Activated CD4-positive, alpha-beta memory T cell treated with anti-CD3 and anti-CD28 coated beads for 36 hours (primary cell): ENCODE results near the gene PDCD4. TPM values are rescaled to one million over a fixed set of nuclear protein-coding genes. Genes with fewer than 3 reads are reported as not detected.

Experiments used
- CTCF ChIA-PET: fragments of 350-600 bp; sonication (Branson Sonifier 250); formaldehyde crosslinking; loops from one replicate; lab custom pipeline; 2021; ENCODE audit warnings: antibody characterized with exemption, inconsistent platforms; lab: Charles Lee
- POLR2A ChIA-PET: fragments of 350-600 bp; sonication (Branson Sonifier 250); formaldehyde crosslinking; loops from one replicate; lab custom pipeline; 2021; ENCODE audit warnings: antibody characterized with exemption; lab: Charles Lee
- DNase-seq: peaks from one replicate; pipeline ENCODE4 v3.0.0-alpha.2; 2020
- H3K27ac Mint-ChIP-seq: one replicate; pipeline ENCODE4 v1.8.0; 2021; ENCODE audit warnings: mixed read lengths
- H3K27me3 Mint-ChIP-seq: one replicate; pipeline ENCODE4 v1.8.0; 2021; ENCODE audit warnings: mixed read lengths
- H3K36me3 Mint-ChIP-seq: one replicate; pipeline ENCODE4 v1.8.0; 2021; ENCODE audit warnings: mixed read lengths
- H3K4me1 Mint-ChIP-seq: one replicate; pipeline ENCODE4 v1.8.0; 2021; ENCODE audit warnings: low read depth, mixed read lengths
- H3K4me3 Mint-ChIP-seq: one replicate; pipeline ENCODE4 v1.8.0; 2021; ENCODE audit warnings: mild to moderate bottlenecking, mixed read lengths
- H3K9me3 Mint-ChIP-seq: one replicate; pipeline ENCODE4 v1.8.0; 2021; ENCODE audit warnings: mixed read lengths
- intact Hi-C: fragments of 100-400 bp; cut with micrococcal nuclease; formaldehyde crosslinking; loops from one replicate; pipeline ENCODE4 v1.15.1; 2023
- total RNA-seq, 2 experiments: library from RNA; stranded (reverse); gene quantifications; one replicate each; pipeline ENCODE4 v1.2.3, GENCODE V29; 2021

Gene PDCD4
- total RNA-seq, 2 experiments from 2014 or later: 123 to 141 TPM

DNA sequence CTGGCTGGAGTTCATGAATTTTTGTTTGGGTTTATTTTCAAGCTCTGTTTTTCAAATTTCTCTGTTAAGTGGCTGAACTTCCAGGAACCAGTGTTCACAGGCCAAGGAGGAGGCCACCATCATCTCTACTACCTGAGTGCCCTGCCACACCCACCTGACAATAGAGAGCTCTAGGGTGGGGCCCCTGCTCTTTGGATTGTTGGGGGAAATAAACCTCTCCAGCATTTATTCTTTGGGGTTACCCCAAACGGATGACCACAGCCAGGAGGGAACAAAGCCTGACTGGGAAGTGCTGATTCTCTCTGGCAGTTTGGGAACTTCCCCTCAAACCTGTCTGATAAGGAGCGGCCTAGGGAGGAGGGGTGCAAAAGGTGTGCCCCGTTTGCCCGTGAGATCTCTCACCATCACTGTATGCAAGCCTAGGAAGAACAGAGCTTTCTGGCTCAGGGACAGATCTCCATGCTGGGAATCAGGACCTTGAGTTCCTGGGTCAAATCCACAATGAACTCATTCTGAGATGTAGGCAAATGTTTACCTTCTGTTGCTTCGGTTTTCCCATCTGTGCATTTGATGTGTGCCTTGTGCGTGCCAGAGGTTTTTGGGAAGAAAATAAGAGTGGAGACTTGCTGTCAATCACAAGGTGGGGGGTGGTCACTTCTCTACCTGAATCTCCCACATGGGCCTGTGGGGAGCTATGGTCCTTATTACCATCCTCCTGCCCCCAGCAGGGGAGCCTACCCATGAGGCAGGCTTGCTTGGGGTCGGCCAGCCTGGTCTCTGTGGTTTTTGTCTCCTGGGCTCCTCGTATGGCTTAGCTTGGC lies 27.7 kb upstream of the PDCD4 start:
- no peaks in the 10 kb centered on the region for H3K27me3 Mint-ChIP-seq
- H3K4me3 Mint-ChIP-seq: no peak overlapping the region
- POLR2A ChIA-PET: interaction anchor here (0.7 to 1.6 kb wide), 3 partner anchors 9 to 27 kb away, joined by 3 to 5 read pairs (median 3); no protein-coding TSS in a partner anchor
- peaks cover 25% of the 10 kb centered on the region for H3K4me1 Mint-ChIP-seq
- CTCF ChIA-PET: interaction anchor here (2.4 kb wide), 1 partner anchor 14 kb away, joined by 9 read pairs; no protein-coding TSS in a partner anchor
- no peak for DNase-seq
- H3K9me3 Mint-ChIP-seq: no peaks in the 10 kb centered on the region
- H3K36me3 Mint-ChIP-seq: no peaks in the 10 kb centered on the region
- no peak overlapping the region for H3K27ac Mint-ChIP-seq
- intact Hi-C loops: loop anchor here (2.0 to 5.0 kb wide), 4 partner anchors 21 to 69 kb away; no protein-coding TSS in a partner anchor

DNA sequence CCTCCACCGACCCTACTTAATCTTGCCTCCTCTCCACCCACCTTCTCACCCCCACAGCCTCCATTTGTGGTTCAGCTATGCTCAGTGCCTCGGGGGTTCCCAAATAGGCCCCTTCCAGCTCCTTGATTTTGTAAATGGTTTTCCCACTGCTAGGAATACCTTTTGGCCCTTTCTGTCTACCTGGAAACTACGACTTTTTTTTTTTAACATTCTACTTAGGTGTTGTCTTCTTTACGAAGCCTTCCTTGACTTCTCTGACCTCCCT lies 27.2 kb upstream of the PDCD4 start:
- Mint-ChIP-seq H3K27me3 (no peaks in the 10 kb centered on the region), H3K36me3 (no peaks in the 10 kb centered on the region), H3K27ac (no peak overlapping the region), H3K4me3 (no peak overlapping the region), H3K4me1 (peaks cover 25% of the 10 kb centered on the region), H3K9me3 (no peaks in the 10 kb centered on the region)
- intact Hi-C loops: loop anchor here (5.0 kb wide), 1 partner anchor 42 kb away; no protein-coding TSS in a partner anchor
- POLR2A ChIA-PET: interaction anchor here (0.7 kb wide), 1 partner anchor 27 kb away, joined by 3 read pairs; no protein-coding TSS in a partner anchor
- CTCF ChIA-PET: interaction anchor here (2.4 kb wide), 1 partner anchor 13 kb away, joined by 9 read pairs; no protein-coding TSS in a partner anchor
- no peak for DNase-seq

DNA sequence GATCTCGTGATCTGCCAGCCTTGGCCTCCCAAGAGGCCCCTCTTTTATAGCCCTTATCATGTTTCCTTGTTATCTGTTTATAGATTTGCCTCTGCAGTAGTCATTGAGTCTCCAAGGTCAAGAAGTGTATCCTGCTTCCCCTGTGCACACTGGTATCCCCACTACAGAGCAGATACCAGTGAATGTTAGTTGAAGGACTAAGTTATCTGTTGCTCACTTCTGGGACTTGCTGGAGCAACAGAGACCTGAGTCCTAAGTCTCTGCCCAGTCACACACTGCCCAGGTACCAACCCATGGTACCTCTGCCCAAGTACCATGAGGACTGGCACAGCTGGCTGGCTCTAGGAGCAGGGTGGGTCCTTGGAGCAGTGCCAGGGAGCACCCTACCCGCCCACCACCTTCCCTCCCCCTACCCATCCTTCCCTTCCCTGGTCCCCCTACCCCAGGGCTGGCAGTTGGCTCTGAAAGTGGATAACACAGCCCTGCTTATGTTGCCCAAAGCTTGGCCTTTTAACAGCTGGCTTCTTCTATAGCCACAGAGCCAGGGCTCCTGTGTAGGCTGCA lies 26.5 kb upstream of the PDCD4 start:
- DNase-seq: no peak
- Mint-ChIP-seq H3K36me3 (no peaks in the 10 kb centered on the region), H3K9me3 (no peaks in the 10 kb centered on the region), H3K27ac (no peak overlapping the region), H3K4me3 (no peak overlapping the region), H3K27me3 (no peaks in the 10 kb centered on the region), H3K4me1 (peaks cover 32% of the 10 kb centered on the region)
- ChIA-PET CTCF (interaction anchor here (1.5 to 2.4 kb wide), 2 partner anchors 13 to 49 kb away, joined by 4 to 9 read pairs; no protein-coding TSS in a partner anchor), POLR2A (no interaction called here)
- intact Hi-C loops: no loop called here

DNA sequence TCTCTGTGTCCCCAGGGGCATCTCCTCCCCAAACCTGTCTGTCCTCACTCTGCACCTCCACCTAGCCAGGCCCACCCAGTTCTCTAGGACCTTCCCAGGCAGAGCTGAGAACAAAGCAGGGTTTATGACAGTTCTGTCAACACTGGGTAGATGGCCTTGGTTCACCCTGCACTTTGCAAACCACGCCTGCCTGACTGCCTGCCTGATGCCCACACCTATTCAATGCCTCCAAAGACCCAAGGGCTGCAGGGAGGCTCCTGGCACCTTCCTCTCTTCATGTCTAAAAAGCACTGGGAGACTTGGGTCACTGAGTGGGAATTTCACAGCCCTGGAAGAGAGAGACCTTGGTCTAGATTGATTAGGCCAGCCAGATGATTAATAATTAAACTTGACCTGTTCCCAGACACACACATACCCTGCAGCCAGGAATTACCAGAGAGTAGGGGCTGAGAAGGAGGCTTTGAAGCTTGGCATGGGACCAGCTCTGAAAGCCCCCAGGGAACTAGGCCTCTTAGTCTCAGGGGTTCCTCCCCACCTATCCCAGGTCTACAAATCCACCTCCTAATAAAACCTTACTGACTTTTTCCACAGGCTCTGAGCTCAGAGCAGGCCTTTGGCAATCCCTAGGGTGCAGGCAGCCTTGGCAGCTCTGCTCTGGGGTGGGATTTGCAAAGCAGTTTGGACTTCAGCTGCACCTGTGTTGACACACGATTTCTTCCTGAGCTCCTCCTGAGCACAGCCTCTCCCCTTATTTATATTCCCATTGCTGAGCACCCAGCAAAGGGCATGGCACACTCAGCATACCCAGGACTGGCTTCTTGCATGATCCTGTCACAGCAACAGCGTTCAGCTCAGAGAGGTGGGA lies 25.7 kb upstream of the PDCD4 start:
- no peak overlapping the region for H3K4me3 Mint-ChIP-seq
- ChIA-PET POLR2A (no interaction called here), CTCF (interaction anchor here (0.7 to 1.5 kb wide), 2 partner anchors 48 to 75 kb away, joined by 3 to 4 read pairs; no protein-coding TSS in a partner anchor)
- DNase-seq: no peak
- H3K27ac Mint-ChIP-seq: no peak overlapping the region
- intact Hi-C loops: no loop called here
- H3K4me1 Mint-ChIP-seq: peaks cover 38% of the 10 kb centered on the region
- no peaks in the 10 kb centered on the region for H3K9me3 Mint-ChIP-seq
- no peaks in the 10 kb centered on the region for H3K27me3 Mint-ChIP-seq
- no peaks in the 10 kb centered on the region for H3K36me3 Mint-ChIP-seq

DNA sequence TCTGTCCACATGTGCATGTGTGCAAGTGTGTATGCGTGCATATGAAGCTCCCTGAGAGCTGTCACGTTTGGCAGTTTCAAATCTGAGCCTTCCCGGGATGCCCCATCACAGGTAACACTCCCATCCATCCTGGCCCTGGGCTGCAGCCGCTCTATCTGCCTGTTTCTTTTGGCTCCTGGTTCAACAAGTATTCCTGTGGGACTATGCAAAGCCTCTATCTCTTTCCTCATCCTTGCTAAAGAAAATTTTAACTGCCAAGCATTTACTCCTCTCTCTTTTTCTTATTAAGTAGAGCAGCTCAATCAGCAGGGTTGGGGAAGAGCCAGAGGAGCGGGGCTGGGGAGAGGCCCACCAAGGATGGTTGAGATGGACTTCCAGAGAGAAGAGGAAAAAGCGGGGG lies 24.4 kb upstream of the PDCD4 start:
- Mint-ChIP-seq H3K4me1 (peaks cover 40% of the 10 kb centered on the region), H3K27me3 (no peaks in the 10 kb centered on the region), H3K9me3 (no peaks in the 10 kb centered on the region), H3K27ac (no peak overlapping the region), H3K36me3 (no peaks in the 10 kb centered on the region), H3K4me3 (no peak overlapping the region)
- no peak for DNase-seq
- ChIA-PET CTCF (interaction anchor here (1.5 kb wide), 1 partner anchor 10 kb away, joined by 5 read pairs; no protein-coding TSS in a partner anchor), POLR2A (no interaction called here)
- intact Hi-C loops: no loop called here

DNA sequence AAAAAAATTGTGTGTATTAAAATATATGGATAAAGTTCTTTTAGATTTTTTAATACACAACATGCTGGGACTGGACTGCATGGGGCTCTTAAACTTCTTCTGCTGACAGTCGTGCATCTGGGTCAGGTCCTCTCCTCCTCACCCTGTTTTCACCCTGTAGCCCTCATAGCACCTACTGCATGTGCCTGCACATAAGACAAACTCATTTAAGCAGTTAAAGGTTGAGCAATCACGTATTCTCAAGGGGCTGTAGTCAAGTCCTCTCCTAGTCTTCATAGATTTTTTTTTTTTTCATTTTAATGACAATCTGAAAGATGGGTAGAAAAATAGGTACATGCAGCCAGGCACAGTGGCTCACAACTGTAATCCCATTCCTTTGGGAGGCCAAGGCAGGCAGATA lies 23.6 kb upstream of the PDCD4 start:
- CTCF ChIA-PET: interaction anchor here (1.5 kb wide), 1 partner anchor 9 kb away, joined by 5 read pairs; no protein-coding TSS in a partner anchor
- no peak overlapping the region for H3K27ac Mint-ChIP-seq
- POLR2A ChIA-PET: no interaction called here
- intact Hi-C loops: no loop called here
- H3K27me3 Mint-ChIP-seq: no peaks in the 10 kb centered on the region
- DNase-seq: no peak
- H3K9me3 Mint-ChIP-seq: no peaks in the 10 kb centered on the region
- no peak overlapping the region for H3K4me3 Mint-ChIP-seq
- peaks cover 40% of the 10 kb centered on the region for H3K4me1 Mint-ChIP-seq
- H3K36me3 Mint-ChIP-seq: no peaks in the 10 kb centered on the region

DNA sequence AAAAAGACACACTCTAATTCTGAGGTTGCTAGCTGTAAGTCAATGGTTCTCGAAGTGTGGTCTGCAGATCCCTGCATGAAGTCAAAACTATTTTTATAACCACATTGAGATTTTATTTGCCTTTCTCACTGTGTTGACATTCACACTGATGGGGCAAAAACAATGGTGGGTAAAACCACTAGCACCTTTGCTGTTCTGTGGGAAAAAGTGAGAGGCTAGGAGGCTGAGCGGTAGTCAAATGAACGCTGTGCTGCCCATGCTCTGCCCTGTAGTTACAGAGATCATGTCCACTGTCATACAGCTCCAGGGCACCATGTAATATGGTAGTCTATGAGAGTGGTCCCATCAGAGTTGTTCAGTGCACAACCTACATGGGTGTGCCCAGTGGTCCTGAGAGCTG lies 21.6 kb upstream of the PDCD4 start:
- Mint-ChIP-seq H3K36me3 (no peaks in the 10 kb centered on the region), H3K4me1 (peaks cover 50% of the 10 kb centered on the region), H3K4me3 (no peak overlapping the region), H3K27me3 (no peaks in the 10 kb centered on the region), H3K9me3 (peaks cover 2% of the 10 kb centered on the region), H3K27ac (no peak overlapping the region)
- POLR2A ChIA-PET: interaction anchor here (1.0 kb wide), 1 partner anchor 15 kb away, joined by 4 read pairs; no protein-coding TSS in a partner anchor
- intact Hi-C loops: no loop called here
- DNase-seq: no peak
- CTCF ChIA-PET: interaction anchor here (0.7 to 1.7 kb wide), 2 partner anchors 44 to 240 kb away, joined by 3 to 4 read pairs; no protein-coding TSS in a partner anchor

DNA sequence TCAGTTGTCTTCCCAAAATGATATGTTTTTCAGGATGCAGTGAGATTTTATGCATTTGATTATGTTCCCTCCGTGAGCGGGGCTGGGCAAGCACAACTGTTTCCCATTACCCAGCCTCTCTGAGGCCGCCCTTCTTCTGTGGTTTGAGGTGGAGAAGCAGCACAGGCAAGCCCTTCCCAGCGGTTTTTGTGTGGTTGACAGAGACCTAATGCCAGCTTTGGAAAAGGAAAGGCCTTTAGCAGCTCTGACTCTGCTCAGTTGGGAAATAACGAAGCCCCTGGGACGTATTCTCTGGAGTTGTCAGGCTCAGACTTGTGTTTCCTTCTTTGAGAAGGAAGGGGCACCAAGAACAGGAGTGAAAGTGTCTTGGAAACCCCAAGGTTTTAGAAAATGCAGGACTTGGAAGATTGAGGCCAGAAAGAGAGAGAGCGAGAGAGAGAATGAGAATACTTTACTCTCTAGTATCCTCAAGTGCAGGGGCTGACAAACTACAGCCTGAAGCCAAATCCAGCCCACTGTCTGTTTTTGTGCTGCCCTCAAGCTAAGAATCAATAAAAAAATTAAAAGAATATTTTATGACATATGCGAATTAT lies 20.6 kb upstream of the PDCD4 start:
- intact Hi-C loops: no loop called here
- POLR2A ChIA-PET: interaction anchor here (1.1 kb wide), 1 partner anchor 13 kb away, joined by 3 read pairs; no protein-coding TSS in a partner anchor
- Mint-ChIP-seq H3K27ac (no peak overlapping the region), H3K36me3 (no peaks in the 10 kb centered on the region), H3K4me1 (peaks cover 59% of the 10 kb centered on the region), H3K4me3 (no peak overlapping the region), H3K9me3 (peaks cover 5% of the 10 kb centered on the region), H3K27me3 (no peaks in the 10 kb centered on the region)
- DNase-seq: no peak
- CTCF ChIA-PET: interaction anchor here (0.7 to 1.7 kb wide), 4 partner anchors 19 to 241 kb away, joined by 3 to 4 read pairs (median 4); no protein-coding TSS in a partner anchor

DNA sequence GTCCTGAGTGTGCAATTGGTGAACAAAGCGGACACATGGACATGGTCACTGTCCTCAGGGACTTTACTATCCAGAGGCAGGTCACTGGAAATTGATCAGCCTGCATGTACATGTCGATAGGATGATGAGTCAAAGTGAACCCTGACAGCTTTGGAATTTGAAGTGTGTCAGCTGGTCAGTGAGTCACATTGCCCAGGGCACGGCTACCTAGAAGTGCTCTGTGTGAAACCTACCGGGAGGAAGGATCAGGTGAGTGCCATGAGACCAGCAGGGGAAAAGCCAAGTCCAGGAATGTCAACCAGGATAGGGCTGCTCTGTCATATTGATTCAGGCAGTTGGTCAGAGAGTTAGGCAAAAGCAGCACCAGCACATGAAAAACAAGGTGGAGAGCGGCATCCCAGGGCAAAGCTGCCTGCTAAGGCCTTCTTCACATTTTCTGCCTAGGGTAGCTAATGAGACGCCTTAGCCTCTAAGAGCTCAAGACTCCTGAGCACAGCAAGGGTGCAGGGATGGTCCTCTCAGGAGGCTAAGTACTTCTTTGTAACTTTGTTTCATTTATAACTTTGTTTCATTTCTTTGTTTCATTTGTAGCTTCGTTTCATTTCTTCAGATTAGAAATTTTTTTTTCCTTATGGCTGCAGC lies 19.4 kb upstream of the PDCD4 start:
- peak; percentile 75 for DNase-seq
- ChIA-PET POLR2A (interaction anchor here (0.7 to 1.7 kb wide), 8 partner anchors 9 to 78 kb away, joined by 3 to 7 read pairs (median 4); partner anchors contain the start of genes BBIP1, PDCD4 and SHOC2), CTCF (interaction anchor here (1.2 to 1.8 kb wide), 5 partner anchors 16 to 106 kb away, joined by 3 to 6 read pairs (median 3); no protein-coding TSS in a partner anchor)
- Mint-ChIP-seq H3K9me3 (peaks cover 5% of the 10 kb centered on the region), H3K27ac (peak overlapping the region; percentile 66), H3K4me1 (peaks cover 62% of the 10 kb centered on the region), H3K36me3 (peaks cover 1% of the 10 kb centered on the region), H3K4me3 (peak overlapping the region; percentile 57), H3K27me3 (no peaks in the 10 kb centered on the region)
- intact Hi-C loops: loop anchor here (2.0 kb wide), 1 partner anchor 16 kb away; no protein-coding TSS in a partner anchor

DNA sequence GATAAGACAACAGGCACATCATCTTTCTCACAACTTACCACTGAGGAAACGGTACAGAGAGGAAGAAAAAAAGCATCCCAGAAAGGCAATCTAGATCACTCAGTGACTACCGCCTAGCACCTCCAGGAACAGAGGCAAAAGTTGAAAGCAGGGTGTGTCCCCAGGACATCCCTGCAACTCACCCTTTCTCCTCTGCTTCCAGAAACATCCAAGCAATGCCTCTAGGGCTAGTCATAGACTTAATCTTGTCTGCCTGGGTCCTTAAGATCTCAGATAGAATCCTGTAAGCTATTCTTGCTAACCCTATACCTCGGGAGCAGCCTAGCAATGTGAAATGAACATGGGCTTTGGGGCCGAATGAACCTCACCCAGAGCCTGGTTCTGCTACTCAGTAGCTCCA lies 18.8 kb upstream of the PDCD4 start:
- Mint-ChIP-seq H3K27me3 (no peaks in the 10 kb centered on the region), H3K4me1 (peaks cover 68% of the 10 kb centered on the region), H3K27ac (peak overlapping the region; percentile 8), H3K4me3 (peak overlapping the region; percentile 57), H3K9me3 (peaks cover 5% of the 10 kb centered on the region), H3K36me3 (peaks cover 1% of the 10 kb centered on the region)
- POLR2A ChIA-PET: interaction anchor here (0.7 to 1.7 kb wide), 6 partner anchors 9 to 79 kb away, joined by 3 to 7 read pairs (median 4); partner anchors contain the start of genes BBIP1 and SHOC2
- intact Hi-C loops: loop anchor here (2.0 kb wide), 1 partner anchor 16 kb away; no protein-coding TSS in a partner anchor
- CTCF ChIA-PET: interaction anchor here (1.3 to 1.8 kb wide), 3 partner anchors 15 to 107 kb away, joined by 3 to 6 read pairs (median 4); no protein-coding TSS in a partner anchor
- no peak for DNase-seq
